HepG2 (cell line): ENCODE results near the gene SHISA5. TPM values are rescaled to one million over a fixed set of nuclear protein-coding genes. Genes with fewer than 3 reads are reported as not detected.

Source experiments
- AGO2 ChIP-seq: fragments of 200-400 bp; formaldehyde crosslinking; optimal IDR thresholded peaks from 2 replicates; pipeline ENCODE3; 2017; ENCODE audit warnings: mild to moderate bottlenecking, low read depth, low read length, moderate library complexity
- HNRNPLL ChIP-seq: fragments of 200-400 bp; formaldehyde crosslinking; IDR thresholded peaks from 2 replicates; pipeline ENCODE4 v1.6.1; 2017; ENCODE audit warnings: mild to moderate bottlenecking, low read depth, low read length; ENCODE audit not compliant: poor library complexity, severe bottlenecking
- SETDB1 ChIP-seq: sonication (generic); formaldehyde crosslinking; IDR thresholded peaks from 2 replicates; pipeline ENCODE4 v1.5.1; 2020; ENCODE audit warnings: missing genetic modification reagents, mild to moderate bottlenecking, borderline replicate concordance
- SMC3 ChIP-seq: IDR thresholded peaks from 2 replicates; pipeline ENCODE4 v1.6.1; 2011; ENCODE audit warnings: low read length, improper control_type of control experiment
- SOX13 ChIP-seq, 3 experiments: fragments of 450-650 bp in 1 of 3; sonication (generic) in 1 of 3; formaldehyde crosslinking in 1 of 3; IDR thresholded peaks in 2 of 3; conservative IDR thresholded peaks in 1 of 3; 2 replicates each; pipeline versions ENCODE4 v1.5.0 to v1.6.1; 2016 to 2020; ENCODE audit warnings: antibody characterized with exemption in 1 of 3, mild to moderate bottlenecking in 1 of 3, missing compliant biosample characterization in 1 of 3, missing genetic modification reagents in 1 of 3, moderate library complexity in 1 of 3
- ZHX1 ChIP-seq: sonication (generic); formaldehyde crosslinking; IDR thresholded peaks from 2 replicates; pipeline ENCODE4 v1.8.1; 2022; ENCODE audit warnings: low read depth, mild to moderate bottlenecking, missing genetic modification reagents
- ZNF646 ChIP-seq: sonication (generic); formaldehyde crosslinking; IDR thresholded peaks from 2 replicates; pipeline ENCODE4 v1.9.0; 2021; ENCODE audit warnings: mild to moderate bottlenecking, missing genetic modification reagents
- polyA plus RNA-seq, 8 experiments: library from polyadenylated mRNA; depleted of rRNA in 3 of 8; stranded (reverse) in 7 of 8; unstranded in 1 of 8; fragments of >200 nt; fragmentation: Illumina TruSeq in 4 of 8; extraction: Trizol in 4 of 8; gene quantifications; 2 replicates each; pipeline versions ENCODE4 v1.2.1 to v1.2.3, GENCODE V29; 2011 to 2016; ENCODE audit warnings: low read depth in 4 of 8, missing spikeins in 1 of 8, mixed read lengths in 1 of 8; ENCODE audit not compliant: insufficient read depth in 1 of 8
- total RNA-seq, 5 experiments: library from RNA; depleted of rRNA; stranded (reverse); fragments of >200 nt; fragmentation: Illumina TruSeq; extraction: Trizol; gene quantifications; 2 replicates each; pipeline ENCODE4 v1.2.3, GENCODE V29; 2016; ENCODE audit warnings: low read depth in 1 of 5
- TF ChIP-seq, protein P1 (sequence below): sonication (generic); formaldehyde crosslinking; IDR thresholded peaks from 2 replicates; pipeline ENCODE4 v1.8.1; 2023; ENCODE audit warnings: mild to moderate bottlenecking, inconsistent platforms, moderate library complexity, missing genetic modification reagents, borderline replicate concordance
- TF ChIP-seq, protein P2 (sequence below): IDR thresholded peaks from 2 replicates; pipeline ENCODE4 v1.6.1; 2016; ENCODE audit warnings: low read depth

Gene SHISA5
- total and polyA plus RNA-seq, 2 of the 13 experiments (the other 11 are each of a cell fraction or from before 2014, with no cell fraction given), result 75.8 to 91.4 TPM

DNA sequence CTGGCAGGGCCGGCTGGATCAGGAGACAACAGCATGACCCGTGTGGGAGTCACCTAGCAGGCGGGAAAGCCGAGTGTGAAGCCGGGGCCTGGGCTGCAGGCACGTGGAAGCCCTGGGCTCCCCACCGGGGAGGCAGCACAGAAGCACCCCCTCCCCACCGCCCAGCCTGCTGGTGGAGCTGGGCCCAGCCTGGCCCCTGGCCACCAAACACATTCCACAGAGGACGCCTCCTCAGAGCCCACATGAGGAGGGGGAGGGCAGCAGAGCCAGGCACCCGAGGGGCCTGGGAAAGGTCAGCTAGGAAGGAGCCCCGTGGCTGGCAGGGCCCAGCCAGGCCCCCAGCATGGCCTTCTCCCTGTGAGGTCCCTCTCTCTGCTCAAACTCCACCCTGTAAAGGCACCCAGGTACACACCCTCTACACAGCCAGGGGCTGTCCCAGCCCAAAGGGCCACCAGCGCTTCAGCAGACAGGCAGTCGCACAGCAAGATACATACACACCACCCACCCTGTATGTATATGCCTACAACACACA, 78.6 kb downstream of the SHISA5 start (continued):
- TF ChIP-seq SETDB1 (CRISPR knock-in tag), result no peak
- TF ChIP-seq ZHX1 (CRISPR knock-in tag), result no peak
- TF ChIP-seq, protein P1, sequence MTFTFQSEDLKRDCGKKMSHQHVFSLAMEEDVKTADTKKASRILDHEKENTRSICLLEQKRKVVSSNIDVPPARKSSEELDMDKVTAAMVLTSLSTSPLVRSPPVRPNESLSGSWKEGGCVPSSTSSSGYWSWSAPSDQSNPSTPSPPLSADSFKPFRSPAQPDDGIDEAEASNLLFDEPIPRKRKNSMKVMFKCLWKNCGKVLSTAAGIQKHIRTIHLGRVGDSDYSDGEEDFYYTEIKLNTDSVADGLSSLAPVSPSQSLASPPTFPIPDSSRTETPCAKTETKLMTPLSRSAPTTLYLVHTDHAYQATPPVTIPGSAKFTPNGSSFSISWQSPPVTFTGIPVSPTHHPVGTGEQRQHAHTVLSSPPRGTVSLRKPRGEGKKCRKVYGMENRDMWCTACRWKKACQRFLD (CRISPR knock-in tag), result no peak
- no peak for TF ChIP-seq SMC3
- 0 out of 2 replicates have a peak, but pooled peaks have one; percentile 44 for TF ChIP-seq ZNF646 (CRISPR knock-in tag)
- TF ChIP-seq, protein P2, sequence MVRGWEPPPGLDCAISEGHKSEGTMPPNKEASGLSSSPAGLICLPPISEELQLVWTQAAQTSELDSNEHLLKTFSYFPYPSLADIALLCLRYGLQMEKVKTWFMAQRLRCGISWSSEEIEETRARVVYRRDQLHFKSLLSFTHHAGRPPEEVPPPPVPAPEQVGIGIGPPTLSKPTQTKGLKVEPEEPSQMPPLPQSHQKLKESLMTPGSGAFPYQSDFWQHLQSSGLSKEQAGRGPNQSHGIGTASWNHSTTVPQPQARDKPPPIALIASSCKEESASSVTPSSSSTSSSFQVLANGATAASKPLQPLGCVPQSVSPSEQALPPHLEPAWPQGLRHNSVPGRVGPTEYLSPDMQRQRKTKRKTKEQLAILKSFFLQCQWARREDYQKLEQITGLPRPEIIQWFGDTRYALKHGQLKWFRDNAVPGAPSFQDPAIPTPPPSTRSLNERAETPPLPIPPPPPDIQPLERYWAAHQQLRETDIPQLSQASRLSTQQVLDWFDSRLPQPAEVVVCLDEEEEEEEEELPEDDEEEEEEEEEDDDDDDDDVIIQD (CRISPR knock-in tag), result no peak
- TF ChIP-seq AGO2, result peak; percentile 93
- no peak for TF ChIP-seq SOX13 (IDR thresholded peaks at IDR 0.05)
- TF ChIP-seq SOX13 (CRISPR knock-in tag; conservative IDR thresholded peaks at IDR 0.05 in 1 of 2, IDR thresholded peaks at IDR 0.05 in 1 of 2), result no peak
- TF ChIP-seq HNRNPLL, result peak; percentile 23
